ENCODE data around the gene OVAAL. TPM values are rescaled to one million over a fixed set of nuclear protein-coding genes. Genes with fewer than 3 reads are reported as not detected.

OVAAL gene
- total RNA-seq, 1 donor from 2014 or later = not detected

GRCh38 chr1:180567654-180568053, 8.9 kb downstream of the OVAAL start:
- Mint-ChIP-seq H3K27me3 (ENCODE audit: low read depth) (no peaks in the 10 kb centered on the region), H3K9me3 (no peaks in the 10 kb centered on the region), H3K4me1 (peaks cover 16% of the 10 kb centered on the region), H3K27ac (peak overlapping the region; percentile 3), H3K4me3 (no peak overlapping the region), H3K36me3 (no peaks in the 10 kb centered on the region)
- no peak for DNase-seq (ENCODE audit: low spot score in 2 of 2, unreplicated experiment in 2 of 2)
- no peak for TF ChIP-seq CTCF (IDR thresholded peaks at IDR 0.05; ENCODE audit: unreplicated experiment)

DNA sequence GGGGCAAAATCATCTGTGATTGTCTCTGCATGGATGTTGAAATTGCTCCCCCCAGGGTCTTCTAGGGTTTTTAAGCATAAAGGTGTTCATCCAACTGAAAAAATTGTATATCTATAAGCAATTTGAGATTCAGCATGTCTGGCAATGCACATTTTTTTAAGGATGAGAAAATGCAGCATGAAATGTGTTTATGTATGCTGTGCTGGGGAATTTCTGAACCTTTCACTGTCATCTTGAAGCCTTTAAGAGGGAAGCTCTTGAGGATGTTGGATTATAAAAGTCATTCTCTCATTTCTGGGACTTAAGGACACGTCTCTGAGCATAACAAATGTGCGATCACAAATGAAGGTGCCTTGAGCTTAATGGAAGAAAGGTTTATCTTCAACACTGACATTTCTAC, 9.4 kb downstream of the OVAAL start:
- Mint-ChIP-seq H3K4me1 (peaks cover 16% of the 10 kb centered on the region), H3K9me3 (no peaks in the 10 kb centered on the region), H3K27ac (no peak overlapping the region), H3K27me3 (ENCODE audit: low read depth) (no peaks in the 10 kb centered on the region), H3K36me3 (no peaks in the 10 kb centered on the region), H3K4me3 (no peak overlapping the region)
- no peak for DNase-seq (ENCODE audit: low spot score in 2 of 2, unreplicated experiment in 2 of 2)
- no peak for TF ChIP-seq CTCF (IDR thresholded peaks at IDR 0.05; ENCODE audit: unreplicated experiment)

DNA sequence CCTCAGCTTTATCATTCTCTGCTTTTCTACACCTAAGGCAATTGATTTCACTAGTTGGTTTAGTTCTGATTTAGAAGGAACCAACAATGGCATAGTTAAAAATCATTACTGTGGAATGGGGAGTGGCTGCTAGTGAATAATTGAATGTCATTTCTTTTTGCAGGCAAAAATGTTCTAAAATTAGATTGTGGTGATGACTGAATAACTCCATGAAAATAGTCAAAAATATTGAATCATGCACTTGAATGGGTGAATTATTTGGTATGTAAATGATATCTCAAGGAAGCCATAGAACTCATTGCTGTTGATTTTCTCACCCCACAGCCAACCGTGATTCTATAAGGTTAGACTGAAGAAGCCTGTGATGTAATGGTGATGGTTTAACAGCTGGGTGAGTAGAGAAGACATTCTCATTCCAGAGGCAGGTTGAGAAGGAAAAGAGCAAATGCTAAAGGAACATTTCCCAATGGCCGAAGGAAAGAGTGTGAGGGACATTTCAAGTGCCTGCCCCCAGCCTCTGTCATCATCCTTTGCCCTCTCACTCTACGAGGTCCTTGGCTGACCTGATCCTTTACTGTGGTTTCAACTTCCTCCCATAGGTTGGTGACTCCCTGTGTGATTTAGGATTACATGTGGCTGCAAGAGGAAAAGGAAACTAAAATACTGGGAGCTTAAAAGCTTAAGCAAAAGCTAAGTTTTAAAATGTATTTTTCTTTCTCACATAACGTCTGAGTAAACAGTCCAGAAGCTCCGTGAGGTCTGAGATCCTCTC, 12.5 kb downstream of the OVAAL start:
- peaks cover 38% of the 10 kb centered on the region for H3K4me1 Mint-ChIP-seq
- no peak overlapping the region for H3K27ac Mint-ChIP-seq
- DNase-seq (ENCODE audit: low spot score in 2 of 2, unreplicated experiment in 2 of 2) = no peak
- no peak overlapping the region for H3K4me3 Mint-ChIP-seq
- H3K9me3 Mint-ChIP-seq = no peaks in the 10 kb centered on the region
- H3K36me3 Mint-ChIP-seq = no peaks in the 10 kb centered on the region
- no peak for TF ChIP-seq CTCF (IDR thresholded peaks at IDR 0.05; ENCODE audit: unreplicated experiment)
- no peaks in the 10 kb centered on the region for H3K27me3 Mint-ChIP-seq (ENCODE audit: low read depth)

DNA sequence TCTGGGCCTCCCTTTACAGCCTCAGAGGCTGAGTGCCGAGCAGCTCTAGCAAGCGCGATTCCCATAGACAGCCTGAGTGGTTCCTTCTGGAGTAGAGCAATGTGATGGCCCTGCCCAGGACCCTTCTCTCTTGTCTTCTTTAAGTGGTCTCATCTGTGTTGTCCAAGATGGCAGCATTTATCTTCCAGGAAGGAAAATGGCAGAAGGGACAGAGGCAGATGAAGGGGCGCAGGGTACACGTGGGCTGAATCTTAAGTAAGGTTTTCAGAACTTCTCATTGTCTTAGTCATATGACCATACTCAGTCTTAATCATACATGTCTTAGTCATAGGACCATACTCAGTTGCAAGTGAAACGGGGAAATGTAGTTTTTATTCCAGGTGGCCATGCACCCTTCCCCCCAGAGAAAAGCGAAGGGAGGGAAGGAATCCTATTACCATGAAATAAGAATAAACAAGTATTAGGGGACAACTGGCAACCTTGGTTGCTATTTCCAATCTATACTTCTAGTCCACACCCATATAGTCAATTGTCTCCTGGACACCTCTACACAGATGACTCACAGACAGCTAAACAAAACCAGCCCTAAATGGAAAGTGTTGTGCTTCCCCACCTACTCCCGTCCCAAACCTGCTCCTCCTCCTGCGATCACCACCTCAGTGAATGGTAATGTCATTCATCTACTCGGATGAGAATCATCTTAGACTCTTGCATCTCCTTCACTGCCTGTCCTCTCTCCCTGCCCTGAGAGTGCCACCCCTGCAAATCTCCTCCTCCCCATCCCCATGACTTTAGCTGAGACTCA, 13.3 kb downstream of the OVAAL start:
- Mint-ChIP-seq H3K27ac (no peak overlapping the region), H3K9me3 (no peaks in the 10 kb centered on the region), H3K4me3 (no peak overlapping the region), H3K4me1 (peaks cover 38% of the 10 kb centered on the region), H3K36me3 (no peaks in the 10 kb centered on the region), H3K27me3 (ENCODE audit: low read depth) (no peaks in the 10 kb centered on the region)
- TF ChIP-seq CTCF (IDR thresholded peaks at IDR 0.05; ENCODE audit: unreplicated experiment) = no peak
- no peak for DNase-seq (ENCODE audit: low spot score in 2 of 2, unreplicated experiment in 2 of 2)

DNA sequence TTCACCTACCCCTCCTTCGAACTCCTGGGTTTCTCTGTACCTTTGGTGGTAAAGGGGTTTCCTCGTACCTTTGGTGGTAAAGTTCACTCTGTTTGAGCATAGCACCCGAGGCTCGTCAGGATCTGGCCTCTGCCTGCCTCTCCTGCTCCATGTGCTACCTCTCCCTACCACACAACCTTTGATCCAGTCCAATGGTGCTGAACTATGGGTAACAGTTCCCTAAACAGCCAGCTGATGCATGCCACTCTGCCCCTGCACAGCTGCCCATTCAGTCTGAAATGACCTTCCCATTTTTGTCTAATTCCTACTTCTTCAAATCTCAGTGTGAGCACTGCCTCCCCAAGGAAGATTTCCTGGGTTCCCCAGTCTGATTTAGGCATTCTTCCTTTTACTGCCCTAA, 14.0 kb downstream of the OVAAL start:
- TF ChIP-seq CTCF (IDR thresholded peaks at IDR 0.05; ENCODE audit: unreplicated experiment) = no peak
- no peaks in the 10 kb centered on the region for H3K9me3 Mint-ChIP-seq
- H3K27me3 Mint-ChIP-seq (ENCODE audit: low read depth) = no peaks in the 10 kb centered on the region
- H3K4me1 Mint-ChIP-seq = peaks cover 42% of the 10 kb centered on the region
- H3K27ac Mint-ChIP-seq = no peak overlapping the region
- DNase-seq (ENCODE audit: low spot score in 2 of 2, unreplicated experiment in 2 of 2) = no peak
- H3K36me3 Mint-ChIP-seq = no peaks in the 10 kb centered on the region
- no peak overlapping the region for H3K4me3 Mint-ChIP-seq
